OCI-LY1 (cell line): Measurements from ENCODE around the gene OXSR1.

Source experiments
- H2AFZ ChIP-seq: fragments of 200-600 bp; sonication (generic), shearing (Covaris generic); 2 replicates; pipeline ENCODE4 v1.6.0; 2014; ENCODE audit warnings: antibody characterized with exemption, mild to moderate bottlenecking, low read length
- H3F3A ChIP-seq: fragments of 200-600 bp; sonication (generic), shearing (Covaris generic); 2 replicates; pipeline ENCODE4 v1.6.0; 2014; ENCODE audit warnings: mild to moderate bottlenecking, antibody characterized with exemption, low read length, moderate library complexity; ENCODE audit not compliant: insufficient read depth
- H3K27ac ChIP-seq: fragments of 200-600 bp; sonication (generic); 2 replicates; pipeline ENCODE4 v1.5.1; 2014; ENCODE audit warnings: low read length, mixed run types, mild to moderate bottlenecking, low read depth; ENCODE audit not compliant: poor library complexity, severe bottlenecking
- H3K27me3 ChIP-seq: fragments of 200-600 bp; sonication (generic); 2 replicates; pipeline ENCODE4 v1.6.0; 2014; ENCODE audit warnings: antibody characterized with exemption, mild to moderate bottlenecking, low read length, moderate library complexity; ENCODE audit not compliant: insufficient read depth
- H3K36me3 ChIP-seq: fragments of 200-600 bp; sonication (generic); 2 replicates; pipeline ENCODE4 v1.6.1; 2014; ENCODE audit warnings: mild to moderate bottlenecking, antibody characterized with exemption, low read length, moderate library complexity, mixed read lengths; ENCODE audit not compliant: insufficient read depth
- H3K4me1 ChIP-seq: fragments of 200-600 bp; sonication (generic); 2 replicates; pipeline ENCODE4 v1.5.1; 2014; ENCODE audit warnings: mild to moderate bottlenecking, low read length, moderate library complexity; ENCODE audit not compliant: insufficient read depth, severe bottlenecking
- H3K4me2 ChIP-seq: fragments of 200-600 bp; sonication (generic), shearing (Covaris generic); 2 replicates; pipeline ENCODE4 v1.6.1; 2014; ENCODE audit warnings: low read length
- H3K4me3 ChIP-seq: fragments of 200-600 bp; sonication (generic); 2 replicates; pipeline ENCODE4 v1.5.1; 2014; ENCODE audit warnings: low read length, low read depth, mild to moderate bottlenecking, mixed read lengths; ENCODE audit not compliant: poor library complexity, severe bottlenecking
- H3K79me2 ChIP-seq: fragments of 200-600 bp; shearing (Covaris generic); 2 replicates; pipeline ENCODE4 v1.6.1; 2016; ENCODE audit warnings: mixed run types, low read length, mixed read lengths; ENCODE audit not compliant: insufficient read depth
- H3K9ac ChIP-seq: fragments of 200-600 bp; sonication (generic), shearing (Covaris generic); 2 replicates; pipeline ENCODE4 v1.6.1; 2014; ENCODE audit warnings: mild to moderate bottlenecking, low read length, mixed read lengths
- H3K9me2 ChIP-seq: fragments of 200-600 bp; sonication (generic), shearing (Covaris generic); 2 replicates; pipeline ENCODE4 v1.6.1; 2014; ENCODE audit warnings: low read depth, mild to moderate bottlenecking, low read length, mixed read lengths
- H3K9me3 ChIP-seq: fragments of 200-600 bp; shearing (Covaris generic); 2 replicates; pipeline ENCODE4 v1.6.1; 2014; ENCODE audit warnings: low read length, mixed read lengths
- H4K20me1 ChIP-seq: fragments of 200-600 bp; sonication (generic), shearing (Covaris generic); 2 replicates; pipeline ENCODE4 v1.6.0; 2016; ENCODE audit warnings: mild to moderate bottlenecking, low read length; ENCODE audit not compliant: insufficient read depth
- CTCF ChIP-seq: fragments of 200-600 bp; sonication (generic), shearing (Covaris generic); IDR thresholded peaks from 2 replicates; pipeline ENCODE4 v1.5.1; 2017; ENCODE audit warnings: mild to moderate bottlenecking, antibody characterized with exemption, low read length, moderate library complexity, mixed read lengths
- EZH2 ChIP-seq: fragments of 200-600 bp; sonication (generic), shearing (Covaris generic); IDR thresholded peaks from 2 replicates; pipeline ENCODE4 v1.8.0; 2017; ENCODE audit warnings: borderline replicate concordance, mixed run types, mild to moderate bottlenecking, antibody characterized with exemption, low read length, moderate library complexity, mixed read lengths

OXSR1 gene

DNA sequence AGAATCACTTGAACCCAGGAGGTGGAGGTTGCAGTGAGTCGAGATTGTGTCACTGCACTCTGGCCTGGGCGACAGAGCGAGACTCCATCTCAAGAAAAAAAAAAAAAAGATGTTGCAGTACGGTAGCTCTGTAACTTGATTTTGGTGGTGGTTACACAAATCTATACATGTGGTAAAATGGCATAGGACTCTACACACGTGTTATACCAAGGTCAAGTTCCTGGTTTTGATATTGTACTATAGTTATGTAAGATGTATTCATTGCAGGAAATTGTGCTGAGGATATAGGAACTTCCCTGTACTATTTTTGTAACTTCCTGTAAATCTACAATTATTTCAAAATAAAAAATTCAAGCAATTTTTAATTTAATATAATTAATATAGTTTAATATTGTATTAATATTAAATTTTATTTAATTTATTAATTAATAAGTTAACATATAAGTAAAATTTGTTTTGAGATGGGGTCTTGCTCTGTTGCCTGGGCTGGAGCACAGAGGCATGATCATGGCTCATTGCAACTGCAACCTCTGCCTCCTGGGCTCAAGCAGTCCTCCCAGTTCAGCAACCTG lies 16.9 kb upstream of the OXSR1 start:
- no peaks in the 10 kb centered on the region for H3K9me2 ChIP-seq
- no peak overlapping the region for H3K4me2 ChIP-seq
- TF ChIP-seq CTCF (no peak), EZH2 (no peak)
- H4K20me1 ChIP-seq = no peaks in the 10 kb centered on the region
- no peak overlapping the region for H3K27ac ChIP-seq
- no peaks in the 10 kb centered on the region for H3F3A ChIP-seq
- H3K27me3 ChIP-seq = no peaks in the 10 kb centered on the region
- peaks cover 15% of the 10 kb centered on the region for H3K9me3 ChIP-seq
- H2AFZ ChIP-seq = no peak overlapping the region
- H3K79me2 ChIP-seq = no peaks in the 10 kb centered on the region
- H3K9ac ChIP-seq = no peak overlapping the region
- H3K4me3 ChIP-seq = no peak overlapping the region
- H3K4me1 ChIP-seq = peaks cover 8% of the 10 kb centered on the region
- H3K36me3 ChIP-seq = no peaks in the 10 kb centered on the region

DNA sequence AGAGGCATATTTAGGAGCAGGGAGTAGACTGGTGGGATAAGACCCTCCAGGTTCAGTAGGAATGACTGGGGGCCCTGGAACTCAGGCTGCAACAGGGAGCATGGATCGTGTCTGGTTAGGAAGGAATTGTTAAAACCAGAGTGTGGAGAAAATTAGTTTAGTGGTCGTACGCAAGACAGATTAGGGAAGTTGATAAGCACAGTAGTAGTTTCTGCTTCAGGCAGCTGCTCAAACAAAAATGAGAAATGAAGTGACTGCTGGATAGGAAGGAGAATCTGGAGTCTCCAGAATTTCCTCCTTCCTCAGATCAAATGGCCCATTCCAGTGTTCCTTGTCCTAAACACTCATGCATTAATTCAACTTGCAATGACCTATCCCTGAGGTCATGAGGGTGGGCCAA lies 15.6 kb upstream of the OXSR1 start:
- Histone ChIP-seq H3K4me1 (peaks cover 8% of the 10 kb centered on the region), H3K79me2 (no peaks in the 10 kb centered on the region), H4K20me1 (no peaks in the 10 kb centered on the region), H3K36me3 (no peaks in the 10 kb centered on the region), H2AFZ (no peak overlapping the region; the same call in 1 of the 2 replicates), H3K27ac (no peak overlapping the region), H3K27me3 (no peaks in the 10 kb centered on the region), H3K4me2 (no peak overlapping the region), H3K4me3 (no peak overlapping the region), H3K9me3 (peaks cover 15% of the 10 kb centered on the region), H3K9ac (no peak overlapping the region), H3F3A (no peaks in the 10 kb centered on the region), H3K9me2 (no peaks in the 10 kb centered on the region)
- TF ChIP-seq EZH2 (no peak), CTCF (no peak)

- no peaks in the 10 kb centered on the region for H4K20me1 ChIP-seq
- no peaks in the 10 kb centered on the region for H3K79me2 ChIP-seq
- no peaks in the 10 kb centered on the region for H3K36me3 ChIP-seq
- H3K4me1 ChIP-seq = peaks cover 8% of the 10 kb centered on the region
- no peak overlapping the region for H3K27ac ChIP-seq
- no peak overlapping the region for H3K4me3 ChIP-seq
- H3K9me2 ChIP-seq = no peaks in the 10 kb centered on the region
- H3F3A ChIP-seq = no peaks in the 10 kb centered on the region
- peak overlapping the region; percentile 73; the same call in 1 of the 2 replicates for H2AFZ ChIP-seq
- H3K9ac ChIP-seq = no peak overlapping the region
- TF ChIP-seq CTCF (peak; percentile 37; the same call in 1 of the 2 replicates), EZH2 (no peak)
- no peak overlapping the region for H3K4me2 ChIP-seq
- H3K27me3 ChIP-seq = no peaks in the 10 kb centered on the region
- peaks cover 15% of the 10 kb centered on the region for H3K9me3 ChIP-seq
Observed at GRCh38 chr3:38150780-38151528, 14.4 kb upstream of the OXSR1 start.
